ENCODE results near the gene KRTAP10-1.
A peak's percentile ranks its signal among the peaks of the same experiment; 100 is the strongest.
"Not testable (repeated sequence)": the region's sequence is repeated elsewhere in the genome, so short reads cannot be mapped to it uniquely, and the experiment has no call there.

The KRTAP10-1 gene

DNA sequence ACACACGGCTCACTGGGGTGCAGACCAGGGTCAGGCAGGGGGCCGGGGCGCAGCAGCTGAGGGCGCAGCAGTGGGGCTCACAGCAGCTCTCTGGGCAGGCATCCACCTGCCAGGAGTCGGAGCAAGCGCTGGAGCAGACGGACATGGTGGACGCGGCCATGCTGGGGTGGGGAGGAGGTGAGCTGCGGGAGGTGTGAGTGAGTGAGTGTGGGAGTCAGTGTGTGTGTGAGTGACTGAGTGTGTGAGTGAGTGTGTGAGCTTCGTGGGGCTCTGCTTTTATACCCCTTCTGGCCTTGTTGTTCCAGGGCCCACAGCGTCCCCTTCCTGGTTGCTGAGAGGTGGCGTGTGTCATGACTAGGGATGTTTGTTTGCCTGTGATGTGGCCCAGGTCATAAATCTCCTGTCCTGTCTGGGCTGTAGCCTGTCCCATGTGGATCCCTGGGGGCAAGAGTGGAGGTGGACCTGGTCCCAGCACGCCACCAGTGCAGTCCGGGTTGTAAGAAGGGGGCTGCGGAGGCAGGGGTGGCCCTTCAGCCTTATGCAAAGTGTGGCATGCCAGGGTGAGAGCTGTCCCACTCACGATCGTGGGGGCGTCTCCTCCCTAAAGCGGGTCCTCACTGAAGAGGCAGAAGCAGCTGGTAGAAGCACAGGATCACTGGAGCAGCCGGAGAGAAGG, at the start of gene KRTAP10-1:
Gene KRTAP10-1, minus strand, starts transcription at position 205 of the 676 bp plus-strand sequence. Its CDS starts 45 bp downstream, at position 160.
- peak in 1 of 2 experiments; percentile 9 for DNase-seq

DNA sequence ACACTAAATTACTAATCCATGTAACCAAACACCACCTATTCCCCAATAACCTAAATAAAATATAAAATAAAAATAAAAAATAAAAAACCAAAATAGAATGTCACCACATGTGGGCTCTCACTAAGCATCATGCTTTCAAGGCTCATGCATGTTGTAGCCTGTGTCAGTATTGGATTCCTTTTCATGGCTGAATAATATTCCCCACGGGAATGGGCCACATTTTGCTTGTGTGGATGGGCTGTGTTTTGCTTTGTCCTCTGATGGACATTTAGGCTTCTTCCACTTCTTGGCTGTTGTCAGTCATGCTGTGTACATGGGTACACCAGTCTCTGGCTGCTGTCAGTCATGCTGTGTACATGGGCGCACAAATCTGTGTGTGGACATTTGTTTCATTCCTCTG, 49.1 kb upstream of the KRTAP10-1 start:
- no peak for DNase-seq

GRCh38 chr21:44585892-44586291, 45.9 kb upstream of the KRTAP10-1 start:
- no peak for DNase-seq

- DNase-seq, result peak in 1 of 2 experiments; percentile 33
These were observed 43.8 kb upstream of the KRTAP10-1 start for GRCh38 chr21:44583800-44584147.

DNA sequence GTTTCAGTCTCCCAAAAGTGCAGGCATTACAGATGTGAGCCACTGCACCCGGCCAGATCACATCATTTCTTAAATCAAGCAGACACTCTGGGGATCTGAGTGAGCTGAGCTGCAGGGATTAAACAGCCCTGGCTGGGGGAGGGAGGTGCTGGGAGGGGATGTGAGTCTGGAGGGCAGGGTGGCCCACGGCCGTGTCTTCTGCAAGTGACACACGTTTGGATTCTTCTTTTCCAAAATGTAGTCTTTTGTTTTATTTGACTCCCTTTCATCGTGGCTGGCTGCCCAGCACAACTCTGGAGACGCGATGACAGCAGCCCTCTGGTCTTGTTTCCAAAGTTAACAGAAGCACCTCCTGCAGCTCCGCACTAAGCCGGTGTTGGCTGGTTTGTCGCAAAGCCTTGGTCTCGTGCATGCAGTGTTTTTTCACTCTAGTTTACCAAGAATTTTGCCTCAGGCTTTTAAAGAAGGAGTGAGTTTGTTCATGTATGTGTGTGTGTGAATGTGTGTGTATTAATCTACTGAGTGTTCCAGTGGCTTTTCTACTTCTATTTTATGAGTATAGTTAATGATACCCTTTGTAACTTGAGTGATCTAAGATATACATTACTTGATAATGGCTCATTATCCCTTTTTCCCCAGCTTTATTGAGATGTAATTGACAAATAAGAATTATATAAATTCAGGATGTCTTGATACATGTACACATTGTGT, 43.2 kb upstream of the KRTAP10-1 start:
- DNase-seq, result no peak

- DNase-seq, result no peak
These were observed 42.1 kb upstream of the KRTAP10-1 start for GRCh38 chr21:44582055-44582454.

- no peak for DNase-seq
These were observed 41.2 kb upstream of the KRTAP10-1 start for GRCh38 chr21:44581158-44581557.

DNA sequence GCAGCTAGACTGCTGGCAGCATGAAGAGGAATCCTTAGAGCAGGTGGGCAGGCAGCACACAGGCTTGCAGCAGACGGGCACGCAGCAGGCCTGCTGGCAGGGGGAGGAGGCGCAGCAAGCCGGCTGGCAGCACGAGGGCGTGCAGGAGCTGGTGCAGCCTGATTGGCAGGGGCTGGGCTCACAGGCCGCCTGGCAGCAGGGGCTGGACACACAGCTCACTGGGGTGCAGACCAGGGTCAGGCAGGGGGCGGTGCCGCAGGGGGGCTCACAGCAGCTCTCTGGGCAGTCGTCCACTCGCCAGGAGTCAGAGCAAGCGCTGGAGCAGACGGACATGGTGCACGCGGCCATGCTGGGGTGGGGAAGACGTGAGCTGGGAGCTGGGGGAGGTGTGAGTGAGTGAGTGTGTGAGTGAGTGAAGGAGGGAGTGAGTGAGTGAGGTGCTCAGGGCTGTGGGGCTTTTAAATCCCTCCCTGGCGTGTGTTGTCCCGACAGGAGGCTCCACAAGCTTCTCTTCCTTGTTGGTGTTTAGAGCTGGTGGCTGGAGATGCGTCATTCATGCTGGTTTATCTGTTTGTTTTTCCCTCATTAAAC, 40.3 kb upstream of the KRTAP10-1 start, which contains the start of gene KRTAP10-5:
Gene KRTAP10-5, minus strand, starts transcription at position 374 of the 591 bp plus-strand sequence. Its CDS starts 26 bp downstream, at position 348.
- not testable (repeated sequence) for DNase-seq

DNA sequence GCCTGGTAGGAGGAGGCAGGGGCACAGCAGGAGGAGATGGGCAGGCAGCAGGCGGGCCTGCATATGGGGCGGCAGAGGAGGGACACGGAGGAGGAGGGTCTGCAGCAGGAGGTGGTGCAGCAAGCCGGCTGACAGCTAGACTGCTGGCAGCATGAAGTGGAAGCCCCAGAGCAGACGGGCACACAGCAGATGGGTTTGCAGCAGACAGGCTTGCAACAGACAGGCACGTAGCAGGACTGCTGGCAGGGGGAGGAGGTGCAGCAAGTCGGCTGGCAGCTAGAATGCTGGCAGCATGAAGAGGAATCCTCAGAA, 39.8 kb upstream of the KRTAP10-1 start:
- no peak for DNase-seq

DNA sequence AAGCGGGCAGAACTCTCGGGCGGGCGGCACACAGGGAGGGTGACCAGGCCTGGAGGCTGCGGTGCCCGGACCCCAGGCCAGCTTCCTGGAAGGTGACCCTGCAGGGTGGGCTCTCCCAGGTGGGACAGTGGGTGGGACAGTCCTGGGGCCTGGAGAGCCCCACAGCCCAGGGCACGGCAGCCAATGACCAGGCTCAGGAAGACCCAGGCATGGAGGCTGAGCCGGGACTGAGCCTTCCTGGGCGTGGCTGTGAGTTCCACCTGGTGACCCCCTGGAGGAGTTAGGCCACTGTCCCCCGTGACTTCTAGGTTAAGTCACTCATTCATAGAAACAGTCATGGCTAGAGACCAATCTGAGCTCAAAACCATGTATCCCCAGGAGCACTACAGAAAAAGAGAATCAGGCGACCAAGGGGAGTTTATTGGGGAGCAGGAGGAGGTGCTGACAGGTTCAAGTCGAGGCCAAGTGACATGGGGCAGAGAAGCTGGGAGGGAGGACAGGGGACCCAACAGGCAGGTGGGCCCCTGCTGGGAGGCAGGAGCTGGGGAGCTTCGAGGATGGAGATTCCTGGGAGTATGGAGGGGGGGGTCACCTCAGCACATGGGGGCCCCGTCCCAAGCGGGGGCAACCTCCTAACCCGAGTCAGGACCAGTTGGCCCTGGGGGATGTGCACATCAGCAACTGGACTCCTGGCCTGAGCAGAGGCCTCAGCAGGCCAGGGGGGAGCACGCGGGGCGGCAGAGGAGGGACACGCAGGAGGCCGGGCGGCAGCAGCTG, 39.2 kb upstream of the KRTAP10-1 start:
- no peak for DNase-seq

GRCh38 chr21:44578371-44579055, 38.5 kb upstream of the KRTAP10-1 start:
- no peak for DNase-seq

DNA sequence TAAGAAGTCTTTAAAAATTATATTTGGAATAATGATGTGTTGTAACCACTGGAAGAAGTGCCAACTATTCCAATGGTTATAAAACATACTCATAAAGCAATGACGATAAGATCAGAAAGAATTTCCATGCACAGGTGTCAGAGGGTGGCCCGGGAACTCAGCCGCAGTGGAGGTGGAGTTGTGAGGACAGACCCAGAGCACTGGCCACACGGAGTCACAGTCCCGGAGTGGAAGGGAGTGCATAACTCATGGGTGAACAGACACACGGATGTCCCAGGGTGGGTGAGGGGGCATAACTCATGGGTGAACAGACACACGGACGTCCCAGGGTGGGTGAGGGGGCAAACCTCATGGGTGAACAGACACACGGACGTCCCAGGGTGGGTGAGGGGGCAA, 36.0 kb upstream of the KRTAP10-1 start:
- DNase-seq, result no peak

DNA sequence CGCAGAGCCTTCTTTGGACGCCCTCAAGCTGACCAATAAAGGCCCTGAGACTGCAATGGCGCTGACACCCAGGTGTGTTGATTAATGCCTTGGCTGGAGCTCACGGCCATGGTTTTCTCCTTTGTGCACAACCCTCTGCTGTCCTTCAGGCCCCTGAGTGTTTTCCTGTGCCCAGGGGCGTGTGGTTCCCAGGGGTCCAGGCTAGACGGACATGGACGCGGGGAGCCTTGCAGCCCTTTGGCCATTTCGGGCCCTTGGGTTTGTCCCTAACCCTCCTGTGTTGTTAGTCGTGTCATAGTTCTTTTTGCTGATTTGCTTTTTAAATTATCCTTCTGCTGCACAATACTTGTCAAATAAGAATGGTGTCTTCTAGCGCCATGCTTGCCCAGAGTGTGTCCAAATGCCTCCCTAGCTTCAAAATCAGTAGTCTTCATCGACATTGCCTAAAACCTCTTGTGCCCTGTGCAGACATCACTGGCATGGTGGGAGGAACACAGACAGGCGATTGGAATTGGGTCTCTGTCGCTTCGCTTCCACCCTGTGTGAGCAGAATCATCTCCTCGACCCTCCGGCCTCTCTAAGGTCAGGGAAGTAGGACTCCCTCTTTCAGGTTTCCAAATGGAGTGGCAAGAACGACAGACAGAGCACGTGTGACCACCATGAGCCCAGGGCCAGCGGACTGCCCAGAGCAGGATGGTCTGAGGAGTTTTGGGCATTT, 35.5 kb upstream of the KRTAP10-1 start:
- DNase-seq, result no peak

DNA sequence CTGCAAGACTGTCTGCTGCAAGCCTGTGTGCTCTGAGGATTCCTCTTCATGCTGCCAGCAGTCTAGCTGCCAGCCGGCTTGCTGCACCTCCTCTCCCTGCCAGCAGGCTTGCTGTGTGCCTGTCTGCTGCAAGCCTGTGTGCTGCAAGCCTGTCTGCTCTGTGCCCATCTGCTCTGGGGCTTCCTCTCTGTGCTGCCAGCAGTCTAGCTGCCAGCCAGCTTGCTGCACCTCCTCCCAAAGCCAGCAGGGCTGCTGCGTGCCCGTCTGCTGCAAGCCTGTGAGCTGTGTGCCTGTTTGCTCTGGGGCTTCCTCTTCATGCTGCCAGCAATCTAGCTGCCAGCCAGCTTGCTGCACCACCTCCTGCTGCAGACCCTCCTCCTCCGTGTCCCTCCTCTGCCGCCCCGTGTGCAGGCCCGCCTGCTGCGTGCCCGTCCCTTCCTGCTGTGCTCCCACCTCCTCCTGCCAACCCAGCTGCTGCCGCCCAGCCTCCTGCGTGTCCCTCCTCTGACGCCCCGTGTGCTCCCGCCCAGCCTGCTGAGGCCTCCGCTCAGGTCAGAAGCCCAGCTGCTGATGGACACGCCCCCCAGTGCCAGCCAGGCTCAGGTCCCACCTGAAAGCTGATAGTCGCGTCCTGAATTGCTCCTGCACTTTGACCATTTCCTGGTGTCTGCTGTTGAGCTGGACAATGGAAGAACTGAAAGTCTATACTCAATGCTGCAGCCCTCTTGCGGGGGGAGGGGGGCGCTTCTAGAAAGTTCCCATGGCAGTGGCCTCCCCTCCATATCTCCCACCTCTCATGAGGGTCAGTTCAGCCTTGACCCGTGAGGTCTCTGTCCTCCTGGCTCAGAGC, 34.7 kb upstream of the KRTAP10-1 start:
- no peak for DNase-seq

GRCh38 chr21:44573630-44574456, 33.8 kb upstream of the KRTAP10-1 start, which contains the start of gene KRTAP10-4:
KRTAP10-4 (plus strand) TSS chr21:44573729; CDS start chr21:44573759, 30 bp downstream.
- DNase-seq, result not testable (repeated sequence)

DNA sequence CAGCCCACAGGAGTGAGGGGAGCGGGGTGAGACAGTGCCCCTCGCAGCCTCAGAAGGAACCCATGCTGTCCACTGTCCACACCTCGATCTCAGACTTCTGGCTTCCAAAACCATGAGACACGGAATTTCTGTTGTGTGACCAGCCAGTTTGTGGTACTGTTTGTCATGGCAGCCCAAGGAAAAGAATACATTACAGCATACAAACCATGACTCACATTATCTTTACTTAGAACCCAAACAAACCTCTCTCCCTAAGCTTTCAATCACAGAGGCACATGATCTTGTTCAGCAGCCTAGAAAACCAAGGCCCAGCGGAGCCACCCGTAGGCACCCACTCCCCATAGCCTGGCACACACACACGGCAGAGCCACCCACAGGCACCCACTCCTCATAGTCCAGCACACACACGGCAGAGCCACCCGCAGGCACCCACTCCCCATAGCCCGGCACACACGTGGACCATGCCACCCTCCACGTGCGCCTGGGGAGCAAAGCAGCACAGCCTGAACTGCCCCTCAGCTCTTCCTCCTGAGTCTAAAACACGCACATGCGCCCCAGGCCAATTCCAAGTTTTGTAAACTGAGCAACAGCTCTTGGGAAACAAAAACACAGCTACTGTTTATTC, 33.1 kb upstream of the KRTAP10-1 start:
- no peak for DNase-seq

DNA sequence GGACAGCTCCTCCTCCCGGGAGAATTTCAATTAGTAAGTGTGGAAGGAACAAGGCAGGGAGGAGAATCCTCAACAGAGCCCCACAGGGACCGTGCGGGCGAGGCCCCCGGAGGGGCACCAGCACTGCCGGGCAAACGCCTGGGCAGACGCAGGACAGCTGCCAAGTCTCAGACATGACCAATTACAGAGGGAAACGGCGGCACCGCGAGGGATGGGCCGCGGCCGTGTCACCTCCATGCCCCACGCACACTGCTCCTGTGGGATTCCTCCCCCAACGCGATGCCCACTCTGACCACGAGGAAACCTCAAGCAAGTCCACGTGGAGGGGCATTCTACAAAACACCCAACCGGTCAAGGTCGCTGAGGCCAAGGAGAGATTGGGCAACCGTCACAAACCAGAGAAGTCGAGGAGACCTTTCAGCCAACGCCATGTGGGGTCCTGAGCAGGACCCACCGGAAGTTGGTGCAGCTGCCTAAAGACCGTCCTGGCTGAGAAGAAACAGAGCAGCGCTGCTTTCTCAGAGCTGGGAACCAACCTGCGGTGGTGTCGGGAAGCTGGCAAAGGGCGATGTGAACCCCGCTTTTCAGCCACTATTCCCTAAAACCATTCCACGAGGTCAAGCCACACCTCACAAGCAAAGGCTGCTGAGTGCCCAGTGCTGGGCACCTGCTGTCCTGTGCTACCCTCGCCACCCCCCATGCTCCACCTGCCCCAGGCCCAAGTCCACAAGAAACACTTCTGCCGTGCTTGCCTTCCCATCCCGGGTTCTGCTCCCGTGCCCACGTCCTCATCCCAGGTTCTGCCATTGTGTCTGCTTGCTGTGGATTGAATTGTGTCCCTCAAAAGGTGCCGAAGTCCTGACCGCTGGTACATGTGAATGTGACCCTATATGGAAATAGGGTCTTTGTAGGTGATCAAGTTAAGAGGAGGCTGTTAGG, 32.1 kb upstream of the KRTAP10-1 start:
- no peak for DNase-seq

GRCh38 chr21:44571296-44571695, 31.3 kb upstream of the KRTAP10-1 start:
- no peak for DNase-seq

All from activated T-cell treated with anti-CD3 and anti-CD28 coated beads, Interleukin-2, amount 50 U/mL, for 48 hours (primary cell).